Measurements from ENCODE around the gene SNX14. TPM values are rescaled to one million over a fixed set of nuclear protein-coding genes. Genes with fewer than 3 reads are reported as not detected.

The SNX14 gene
- total and polyA plus RNA-seq, 5 donors from 2014 or later, result 46.1 to 63.2 (median 51.8) TPM

DNA sequence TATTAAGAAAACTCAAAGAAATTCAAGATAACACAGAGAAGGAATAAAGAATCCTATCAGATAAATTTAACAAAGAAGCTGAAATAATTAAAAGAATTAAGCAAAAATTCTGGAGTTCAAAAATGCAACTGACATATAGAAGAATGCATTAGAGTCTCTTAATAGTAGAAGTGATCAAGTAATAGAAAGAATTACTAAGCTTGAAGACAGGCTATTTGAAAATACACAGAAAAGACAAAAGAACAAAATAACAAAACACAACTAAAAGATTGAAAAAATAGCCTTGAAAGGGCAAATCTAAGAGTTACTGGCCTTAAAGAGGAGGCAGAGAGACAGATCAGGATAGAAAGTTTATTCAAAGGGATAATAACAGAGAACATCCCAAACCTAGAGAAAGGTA lies 12.1 kb downstream of the SNX14 start:
- Mint-ChIP-seq H3K27me3 (no peaks in the 10 kb centered on the region), H3K4me3 (no peak overlapping the region), H3K4me1 (peaks cover 28 to 55% (median 39%) of the 10 kb centered on the region in 4 donors), H3K9me3 (peaks cover 1 to 38% (median 14%) of the 10 kb centered on the region in 7 donors), H3K27ac (no peak overlapping the region), H3K36me3 (peaks cover 42% of the 10 kb centered on the region)
- H3K4me1 ChIP-seq (ENCODE audit: control insufficient read depth, insufficient read depth, low read length, poor library complexity, severe bottlenecking), result no peaks in the 10 kb centered on the region
- peaks cover 5% of the 10 kb centered on the region for H3K36me3 ChIP-seq (ENCODE audit: control insufficient read depth, insufficient read depth, low read length)
- ATAC-seq (ENCODE audit: low read depth in 2 of 2) (no peak), DNase-seq (no peak)
- no peak overlapping the region for H3K27ac ChIP-seq (ENCODE audit: insufficient read depth, low read length, poor library complexity, severe bottlenecking)
- H3K27me3 ChIP-seq (ENCODE audit: control insufficient read depth, insufficient read depth, low read length), result no peaks in the 10 kb centered on the region
- no peak overlapping the region for H3K4me3 ChIP-seq (ENCODE audit: low read depth, low read length)
- peaks cover 8 to 14% of the 10 kb centered on the region in 2 experiments for H3K9me3 ChIP-seq (ENCODE audit: control insufficient read depth in 2 of 2, low read length in 2 of 2)

- Mint-ChIP-seq H3K36me3 (peaks cover 41% of the 10 kb centered on the region), H3K4me1 (peaks cover 23 to 50% (median 33%) of the 10 kb centered on the region in 4 donors), H3K27ac (peak overlapping the region in 1 of 3 donors; percentile 24), H3K27me3 (no peaks in the 10 kb centered on the region), H3K9me3 (peaks cover under 1 to 38% (median 14%) of the 10 kb centered on the region in 7 donors), H3K4me3 (no peak overlapping the region)
- H3K9me3 ChIP-seq (ENCODE audit: control insufficient read depth in 2 of 2, low read length in 2 of 2), result peaks cover 8 to 14% of the 10 kb centered on the region in 2 experiments
- H3K27ac ChIP-seq (ENCODE audit: insufficient read depth, low read length, poor library complexity, severe bottlenecking), result no peak overlapping the region
- ATAC-seq (ENCODE audit: low read depth in 2 of 2) (no peak), DNase-seq (no peak)
- no peak overlapping the region for H3K4me3 ChIP-seq (ENCODE audit: low read depth, low read length)
- no peaks in the 10 kb centered on the region for H3K27me3 ChIP-seq (ENCODE audit: control insufficient read depth, insufficient read depth, low read length)
- H3K36me3 ChIP-seq (ENCODE audit: control insufficient read depth, insufficient read depth, low read length), result peaks cover 5% of the 10 kb centered on the region
- H3K4me1 ChIP-seq (ENCODE audit: control insufficient read depth, insufficient read depth, low read length, poor library complexity, severe bottlenecking), result no peaks in the 10 kb centered on the region
Measured at GRCh38 chr6:85580878-85581267, 12.8 kb downstream of the SNX14 start.

DNA sequence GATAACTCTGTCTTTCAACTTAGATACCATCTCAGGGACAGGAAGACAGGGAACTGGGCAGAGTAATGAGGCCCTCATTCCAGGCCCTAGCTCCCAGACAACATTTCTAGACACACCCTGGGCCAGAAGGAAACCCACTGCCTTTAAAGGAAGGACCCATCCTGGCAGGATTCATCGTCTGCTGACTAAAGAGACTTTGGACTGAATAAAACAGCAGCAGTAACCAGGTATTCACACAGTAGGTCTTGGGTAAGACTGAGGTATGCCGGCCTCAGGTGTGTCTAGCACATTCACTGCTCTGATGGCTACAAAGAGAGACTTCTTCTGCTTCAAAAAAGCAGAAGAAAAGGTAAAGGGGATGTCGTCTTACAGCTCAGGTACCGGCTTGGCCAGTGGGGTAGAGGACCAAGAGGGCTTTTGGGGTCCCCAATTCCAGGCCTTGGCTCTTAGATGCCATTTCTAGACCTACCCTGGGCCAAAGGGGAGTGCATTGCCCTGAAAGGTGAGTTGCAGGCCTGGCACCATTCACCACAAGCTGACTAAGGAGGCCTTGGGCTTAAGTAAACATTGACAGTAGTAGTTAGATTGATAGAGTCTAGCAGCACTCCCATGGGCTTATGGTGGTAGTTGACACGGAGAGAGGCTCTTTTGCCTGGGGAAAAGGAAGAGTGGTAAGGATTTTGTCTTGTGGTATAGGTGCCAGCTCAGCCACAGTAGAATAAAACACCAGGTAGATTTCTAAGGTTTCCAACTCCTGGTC lies 13.4 kb downstream of the SNX14 start:
- no peak overlapping the region for H3K4me3 ChIP-seq (ENCODE audit: low read depth, low read length)
- DNase-seq, result no peak
- peaks cover 5% of the 10 kb centered on the region for H3K36me3 ChIP-seq (ENCODE audit: control insufficient read depth, insufficient read depth, low read length)
- H3K4me1 ChIP-seq (ENCODE audit: control insufficient read depth, insufficient read depth, low read length, poor library complexity, severe bottlenecking), result no peaks in the 10 kb centered on the region
- ATAC-seq (ENCODE audit: low read depth in 2 of 2), result no peak
- Mint-ChIP-seq H3K9me3 (peaks cover 0 to 38% (median 14%) of the 10 kb centered on the region in 7 donors), H3K27me3 (no peaks in the 10 kb centered on the region), H3K4me1 (peaks cover 22 to 49% (median 33%) of the 10 kb centered on the region in 4 donors), H3K4me3 (peak overlapping the region in 1 of 4 donors; percentile 6), H3K27ac (peak overlapping the region in 1 of 3 donors; percentile 19), H3K36me3 (peaks cover 37% of the 10 kb centered on the region)
- H3K27me3 ChIP-seq (ENCODE audit: control insufficient read depth, insufficient read depth, low read length), result no peaks in the 10 kb centered on the region
- H3K9me3 ChIP-seq (ENCODE audit: control insufficient read depth in 2 of 2, low read length in 2 of 2), result peaks cover 8 to 14% of the 10 kb centered on the region in 2 experiments
- H3K27ac ChIP-seq (ENCODE audit: insufficient read depth, low read length, poor library complexity, severe bottlenecking), result no peak overlapping the region

DNA sequence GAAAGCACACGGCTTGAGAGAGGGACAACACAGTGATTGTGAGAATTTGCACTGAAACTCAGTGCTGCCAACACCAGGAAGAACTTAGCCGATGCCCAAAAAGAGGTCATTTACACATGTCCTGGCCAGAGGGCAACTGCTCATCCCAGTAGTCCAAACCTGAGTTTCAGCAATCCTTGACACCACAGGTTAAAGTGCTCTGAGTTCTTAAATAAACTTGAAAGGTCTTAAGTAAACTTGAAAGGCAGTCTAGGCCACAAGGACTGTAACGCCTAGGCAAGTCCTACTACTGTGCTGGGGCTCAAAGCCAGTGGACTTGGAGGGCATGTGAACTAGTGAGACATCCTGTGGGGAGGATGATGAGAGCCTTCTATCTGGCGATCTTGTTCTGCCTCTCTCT lies 14.1 kb downstream of the SNX14 start:
- Histone ChIP-seq H3K27me3 (ENCODE audit: control insufficient read depth, insufficient read depth, low read length) (no peaks in the 10 kb centered on the region), H3K9me3 (ENCODE audit: control insufficient read depth in 2 of 2, low read length in 2 of 2) (peaks cover 8 to 14% of the 10 kb centered on the region in 2 experiments), H3K27ac (ENCODE audit: insufficient read depth, low read length, poor library complexity, severe bottlenecking) (no peak overlapping the region), H3K4me3 (ENCODE audit: low read depth, low read length) (no peak overlapping the region), H3K36me3 (ENCODE audit: control insufficient read depth, insufficient read depth, low read length) (peaks cover 5% of the 10 kb centered on the region), H3K4me1 (ENCODE audit: control insufficient read depth, insufficient read depth, low read length, poor library complexity, severe bottlenecking) (no peaks in the 10 kb centered on the region)
- H3K36me3 Mint-ChIP-seq, result peaks cover 30% of the 10 kb centered on the region
- DNase-seq, result no peak
- H3K27me3 Mint-ChIP-seq, result no peaks in the 10 kb centered on the region
- no peak overlapping the region for H3K4me3 Mint-ChIP-seq
- H3K4me1 Mint-ChIP-seq, result peaks cover 29 to 51% (median 38%) of the 10 kb centered on the region in 4 donors
- H3K27ac Mint-ChIP-seq, result peak overlapping the region in 2 of 3 donors; percentile 19 to 42
- H3K9me3 Mint-ChIP-seq, result peaks cover 0 to 32% (median 14%) of the 10 kb centered on the region in 7 donors
- ATAC-seq (ENCODE audit: low read depth in 2 of 2), result no peak

DNA sequence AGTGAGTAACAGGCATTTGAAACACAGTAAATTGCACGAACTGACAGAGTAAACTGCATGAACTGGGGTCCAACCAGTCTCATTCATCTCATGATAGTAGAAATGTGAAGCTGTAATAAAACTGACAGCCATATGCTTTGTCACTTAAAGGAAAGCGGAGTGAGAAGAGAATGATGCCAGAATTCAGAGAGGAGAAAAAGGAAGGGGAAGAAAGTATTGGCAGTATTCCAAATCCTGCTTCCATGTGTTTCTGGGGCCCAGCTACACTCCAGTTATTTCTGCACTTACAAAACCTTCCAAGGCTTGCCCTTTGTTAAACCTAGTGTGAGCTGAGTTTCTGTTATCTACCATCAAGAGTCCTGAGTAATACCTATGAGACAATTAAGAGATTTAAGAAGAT lies 17.2 kb downstream of the SNX14 start:
- H3K27ac Mint-ChIP-seq, result no peak overlapping the region

GRCh38 chr6:85574932-85575598 lies 18.6 kb downstream of the SNX14 start:
- no peaks in the 10 kb centered on the region for H3K27me3 ChIP-seq (ENCODE audit: control insufficient read depth, insufficient read depth, low read length)
- H3K36me3 Mint-ChIP-seq, result peaks cover 10% of the 10 kb centered on the region
- no peaks in the 10 kb centered on the region for H3K27me3 Mint-ChIP-seq
- no peaks in the 10 kb centered on the region for H3K9me3 Mint-ChIP-seq
- peaks cover 15 to 22% (median 18%) of the 10 kb centered on the region in 4 donors for H3K4me1 Mint-ChIP-seq
- H3K36me3 ChIP-seq (ENCODE audit: control insufficient read depth, insufficient read depth, low read length), result peaks cover 18% of the 10 kb centered on the region
- H3K27ac Mint-ChIP-seq, result peak overlapping the region in 2 of 3 donors; percentile 18 to 35
- DNase-seq (no peak), ATAC-seq (ENCODE audit: low read depth in 2 of 2) (no peak)
- H3K27ac ChIP-seq (ENCODE audit: insufficient read depth, low read length, poor library complexity, severe bottlenecking), result no peak overlapping the region
- no peaks in the 10 kb centered on the region for H3K9me3 ChIP-seq (ENCODE audit: control insufficient read depth in 2 of 2, low read length in 2 of 2)
- H3K4me3 ChIP-seq (ENCODE audit: low read depth, low read length), result no peak overlapping the region
- H3K4me1 ChIP-seq (ENCODE audit: control insufficient read depth, insufficient read depth, low read length, poor library complexity, severe bottlenecking), result no peaks in the 10 kb centered on the region
- H3K4me3 Mint-ChIP-seq, result no peak overlapping the region

More for the DNA sequence above, 17.2 kb downstream of the SNX14 start:
- no peaks in the 10 kb centered on the region for H3K4me1 ChIP-seq (ENCODE audit: control insufficient read depth, insufficient read depth, low read length, poor library complexity, severe bottlenecking)
- H3K9me3 ChIP-seq (ENCODE audit: control insufficient read depth in 2 of 2, low read length in 2 of 2), result no peaks in the 10 kb centered on the region
- no peak overlapping the region for H3K27ac ChIP-seq (ENCODE audit: insufficient read depth, low read length, poor library complexity, severe bottlenecking)
- Mint-ChIP-seq H3K9me3 (peaks cover 0 to 4% (median 0%) of the 10 kb centered on the region in 7 donors), H3K4me3 (no peak overlapping the region), H3K4me1 (peaks cover 18 to 36% (median 24%) of the 10 kb centered on the region in 4 donors), H3K27me3 (no peaks in the 10 kb centered on the region), H3K36me3 (peaks cover 15% of the 10 kb centered on the region)
- no peaks in the 10 kb centered on the region for H3K27me3 ChIP-seq (ENCODE audit: control insufficient read depth, insufficient read depth, low read length)
- H3K36me3 ChIP-seq (ENCODE audit: control insufficient read depth, insufficient read depth, low read length), result peaks cover 13% of the 10 kb centered on the region
- ATAC-seq (ENCODE audit: low read depth in 2 of 2) (no peak), DNase-seq (no peak)
- H3K4me3 ChIP-seq (ENCODE audit: low read depth, low read length), result no peak overlapping the region

DNA sequence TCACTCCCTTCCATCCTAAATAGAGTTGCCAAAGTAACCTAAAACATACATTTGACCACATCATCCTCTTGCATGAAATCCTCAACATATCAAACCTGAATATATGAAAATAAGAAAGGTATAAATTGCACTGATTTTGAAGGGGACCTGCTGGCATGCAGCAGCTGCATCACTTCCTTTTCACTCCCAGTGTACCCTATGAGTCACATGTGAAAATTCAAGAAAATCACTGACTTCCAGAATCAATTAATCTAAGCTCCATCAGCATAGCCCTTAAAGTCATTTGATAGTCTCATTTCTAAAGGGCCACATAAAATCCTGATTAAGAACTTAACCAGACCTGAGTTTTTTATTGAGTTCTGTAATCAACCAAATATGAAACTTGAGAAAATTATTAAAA lies 24.3 kb downstream of the SNX14 start:
- Mint-ChIP-seq H3K27ac (no peak overlapping the region), H3K36me3 (peaks cover 39% of the 10 kb centered on the region), H3K4me1 (peaks cover 4 to 10% (median 7%) of the 10 kb centered on the region in 4 donors), H3K4me3 (no peak overlapping the region), H3K9me3 (peaks cover 0 to under 1% (median 0%) of the 10 kb centered on the region in 7 donors), H3K27me3 (no peaks in the 10 kb centered on the region)
- Histone ChIP-seq H3K36me3 (ENCODE audit: control insufficient read depth, insufficient read depth, low read length) (peaks cover 41% of the 10 kb centered on the region), H3K27ac (ENCODE audit: insufficient read depth, low read length, poor library complexity, severe bottlenecking) (no peak overlapping the region), H3K4me1 (ENCODE audit: control insufficient read depth, insufficient read depth, low read length, poor library complexity, severe bottlenecking) (no peaks in the 10 kb centered on the region), H3K27me3 (ENCODE audit: control insufficient read depth, insufficient read depth, low read length) (no peaks in the 10 kb centered on the region), H3K9me3 (ENCODE audit: control insufficient read depth in 2 of 2, low read length in 2 of 2) (no peaks in the 10 kb centered on the region), H3K4me3 (ENCODE audit: low read depth, low read length) (no peak overlapping the region)
- ATAC-seq (ENCODE audit: low read depth in 2 of 2), result no peak
- DNase-seq, result no peak

Data from CD4-positive, CD25-positive, alpha-beta regulatory T cell (primary cell).